HCT116 (cell line): ENCODE measurements around the gene C10orf105.

Experiments used
- CEBPB ChIP-seq: IDR thresholded peaks from 2 replicates; pipeline ENCODE4 v1.6.1; 2012; ENCODE audit warnings: low read depth
- CTCF ChIP-seq, 3 experiments: fragments of 200-600 bp in 1 of 3; sonication (generic) in 1 of 3; IDR thresholded peaks in 2 of 3; conservative IDR thresholded peaks in 1 of 3; 2 replicates each; pipeline ENCODE4 v1.5.1; 2012 to 2017; ENCODE audit warnings: low read depth in 2 of 3, low read length in 2 of 3, antibody characterized with exemption in 1 of 3, borderline replicate concordance in 1 of 3, control low read depth in 1 of 3, mild to moderate bottlenecking in 1 of 3, mixed read lengths in 1 of 3, mixed run types in 1 of 3, moderate library complexity in 1 of 3; ENCODE audit not compliant: insufficient read depth in 1 of 3
- JUND ChIP-seq: IDR thresholded peaks from 2 replicates; pipeline ENCODE4 v1.6.1; 2012
- POLR2AphosphoS5 ChIP-seq: IDR thresholded peaks from 2 replicates; pipeline ENCODE4 v1.6.1; 2011; ENCODE audit warnings: mild to moderate bottlenecking, low read depth, low read length, moderate library complexity
- REST ChIP-seq: IDR thresholded peaks from 2 replicates; pipeline ENCODE4 v1.6.1; 2012; ENCODE audit warnings: low read depth

GRCh38 chr10:71724539-71724938, 5.0 kb upstream of the C10orf105 start:
- TF ChIP-seq CTCF (IDR thresholded peaks at IDR 0.05 in 2 of 3, conservative IDR thresholded peaks at IDR 0.05 in 1 of 3; ENCODE audit: borderline replicate concordance in 1 of 3, insufficient read depth in 1 of 3, low read depth in 2 of 3, low read length in 2 of 3) (no peak), POLR2AphosphoS5 (no peak), REST (no peak), JUND (no peak), CEBPB (no peak)
